PFSK-1 (cell line): ENCODE measurements around the gene GNAT2.

Experiments
- POLR2AphosphoS5 ChIP-seq: IDR thresholded peaks from 2 replicates; pipeline ENCODE4 v1.6.1; 2012; ENCODE audit warnings: low read depth, mild to moderate bottlenecking, control low read depth, low read length, moderate library complexity
- SIN3A ChIP-seq: IDR thresholded peaks from 2 replicates; pipeline ENCODE4 v1.6.1; 2012; ENCODE audit warnings: mild to moderate bottlenecking, low read length, moderate library complexity, borderline replicate concordance; ENCODE audit not compliant: insufficient read depth
- TAF1 ChIP-seq: IDR thresholded peaks from 2 replicates; pipeline ENCODE4 v1.6.1; 2012; ENCODE audit warnings: low read length, control low read depth, borderline replicate concordance; ENCODE audit not compliant: insufficient read depth
- TF ChIP-seq, protein P1 (sequence below), 2 experiments: IDR thresholded peaks; 2 replicates each; pipeline versions ENCODE4 v1.6.1 to v1.8.0; 2011 to 2012; ENCODE audit warnings: low read depth in 2 of 2, low read length in 2 of 2, control low read depth in 1 of 2, inconsistent platforms in 1 of 2, mild to moderate bottlenecking in 1 of 2, moderate library complexity in 1 of 2; ENCODE audit not compliant: insufficient read depth in 1 of 2

DNA sequence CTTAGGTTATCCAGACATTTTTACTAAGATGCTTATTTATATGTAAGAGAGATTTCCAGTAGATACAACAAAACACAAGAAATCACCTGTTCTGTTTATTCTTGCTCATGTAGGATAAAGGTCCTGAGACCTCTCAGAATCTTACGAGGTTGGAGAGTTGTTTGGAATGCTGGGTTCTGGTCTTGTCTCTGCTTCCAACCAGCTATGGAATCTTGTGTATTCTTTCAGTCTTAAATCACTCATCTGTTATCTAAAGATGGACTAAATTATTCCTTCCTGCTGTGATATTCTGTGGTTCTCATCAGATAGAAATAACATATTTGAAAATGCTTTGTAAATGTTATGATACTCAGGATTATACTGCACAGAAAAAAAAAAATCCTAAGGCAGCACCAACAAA lies 21.3 kb downstream of the GNAT2 start:
- TF ChIP-seq, protein P1, sequence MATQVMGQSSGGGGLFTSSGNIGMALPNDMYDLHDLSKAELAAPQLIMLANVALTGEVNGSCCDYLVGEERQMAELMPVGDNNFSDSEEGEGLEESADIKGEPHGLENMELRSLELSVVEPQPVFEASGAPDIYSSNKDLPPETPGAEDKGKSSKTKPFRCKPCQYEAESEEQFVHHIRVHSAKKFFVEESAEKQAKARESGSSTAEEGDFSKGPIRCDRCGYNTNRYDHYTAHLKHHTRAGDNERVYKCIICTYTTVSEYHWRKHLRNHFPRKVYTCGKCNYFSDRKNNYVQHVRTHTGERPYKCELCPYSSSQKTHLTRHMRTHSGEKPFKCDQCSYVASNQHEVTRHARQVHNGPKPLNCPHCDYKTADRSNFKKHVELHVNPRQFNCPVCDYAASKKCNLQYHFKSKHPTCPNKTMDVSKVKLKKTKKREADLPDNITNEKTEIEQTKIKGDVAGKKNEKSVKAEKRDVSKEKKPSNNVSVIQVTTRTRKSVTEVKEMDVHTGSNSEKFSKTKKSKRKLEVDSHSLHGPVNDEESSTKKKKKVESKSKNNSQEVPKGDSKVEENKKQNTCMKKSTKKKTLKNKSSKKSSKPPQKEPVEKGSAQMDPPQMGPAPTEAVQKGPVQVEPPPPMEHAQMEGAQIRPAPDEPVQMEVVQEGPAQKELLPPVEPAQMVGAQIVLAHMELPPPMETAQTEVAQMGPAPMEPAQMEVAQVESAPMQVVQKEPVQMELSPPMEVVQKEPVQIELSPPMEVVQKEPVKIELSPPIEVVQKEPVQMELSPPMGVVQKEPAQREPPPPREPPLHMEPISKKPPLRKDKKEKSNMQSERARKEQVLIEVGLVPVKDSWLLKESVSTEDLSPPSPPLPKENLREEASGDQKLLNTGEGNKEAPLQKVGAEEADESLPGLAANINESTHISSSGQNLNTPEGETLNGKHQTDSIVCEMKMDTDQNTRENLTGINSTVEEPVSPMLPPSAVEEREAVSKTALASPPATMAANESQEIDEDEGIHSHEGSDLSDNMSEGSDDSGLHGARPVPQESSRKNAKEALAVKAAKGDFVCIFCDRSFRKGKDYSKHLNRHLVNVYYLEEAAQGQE (IDR thresholded peaks at IDR 0.05; ENCODE audit: insufficient read depth in 1 of 2, low read depth in 2 of 2, low read length in 2 of 2), result no peak
- TF ChIP-seq TAF1, result no peak
- TF ChIP-seq SIN3A, result no peak
- TF ChIP-seq POLR2AphosphoS5, result no peak
